22Rv1 (cell line): Measurements from ENCODE around the gene NOL4L.

Source experiments
- CTCF ChIP-seq: fragments of 450-650 bp; IDR thresholded peaks from 2 replicates; pipeline ENCODE4 v1.5.1; 2017; ENCODE audit warnings: mild to moderate bottlenecking
- ZFX ChIP-seq: fragments of 450-650 bp; IDR thresholded peaks from 2 replicates; pipeline ENCODE4 v1.6.1; 2017; ENCODE audit warnings: antibody characterized with exemption, borderline replicate concordance

- TF ChIP-seq CTCF (no peak), ZFX (no peak)
Observed at GRCh38 chr20:32538526-32538939, 46.6 kb downstream of the NOL4L start.
